ENCODE data around the gene MRPS10.

GRCh38 chr6:42200035-42200434 is 17.6 kb downstream of the MRPS10 start:
- TF ChIP-seq CTCF (IDR thresholded peaks at IDR 0.05), result no peak
- no peak for TF ChIP-seq POLR2A (IDR thresholded peaks at IDR 0.05)

Measured in Peyer's patch (tissue), 4 donors.